Epidermal melanocyte (primary cell): Measurements from ENCODE around the gene ARL15.

ENCODE experiments used
- DNase-seq: peaks from one replicate; pipeline ENCODE4 v3.0.0; 2011; ENCODE audit warnings: low spot score; ENCODE audit not compliant: insufficient read length

Gene ARL15

GRCh38 chr5:53943938-53944337, 366.4 kb downstream of the ARL15 start:
- DNase-seq, result no peak

- no peak for DNase-seq
Measured at GRCh38 chr5:53942724-53943123, 367.6 kb downstream of the ARL15 start.

GRCh38 chr5:53940921-53941320, 369.5 kb downstream of the ARL15 start:
- DNase-seq, result no peak

- no peak for DNase-seq
Measured at GRCh38 chr5:53937467-53937866, 372.9 kb downstream of the ARL15 start.

- DNase-seq, result peak; percentile 36
Measured at GRCh38 chr5:53936481-53937352, 373.7 kb downstream of the ARL15 start.

GRCh38 chr5:53934151-53934820, 376.1 kb downstream of the ARL15 start:
- peak; percentile 52 for DNase-seq

GRCh38 chr5:53932351-53932750, 378.0 kb downstream of the ARL15 start:
- no peak for DNase-seq

- no peak for DNase-seq
Measured at GRCh38 chr5:53930457-53930856, 379.9 kb downstream of the ARL15 start.

- DNase-seq, result no peak
Measured at GRCh38 chr5:53929570-53929969, 380.8 kb downstream of the ARL15 start.

GRCh38 chr5:53929152-53929551, 381.2 kb downstream of the ARL15 start:
- no peak for DNase-seq

GRCh38 chr5:53928641-53929040, 381.7 kb downstream of the ARL15 start:
- no peak for DNase-seq

GRCh38 chr5:53927668-53928247, 382.6 kb downstream of the ARL15 start:
- DNase-seq, result no peak

- DNase-seq, result no peak
Measured at GRCh38 chr5:53926026-53926425, 384.3 kb downstream of the ARL15 start.

GRCh38 chr5:53924392-53924791, 386.0 kb downstream of the ARL15 start:
- no peak for DNase-seq

GRCh38 chr5:53923961-53924360, 386.4 kb downstream of the ARL15 start:
- DNase-seq, result no peak

GRCh38 chr5:53922508-53923498, 387.6 kb downstream of the ARL15 start:
- DNase-seq, result no peak

GRCh38 chr5:53917826-53918225, 392.5 kb downstream of the ARL15 start:
- DNase-seq, result no peak

GRCh38 chr5:53917095-53917494, 393.3 kb downstream of the ARL15 start:
- no peak for DNase-seq

- no peak for DNase-seq
Measured at GRCh38 chr5:53915120-53915519, 395.3 kb downstream of the ARL15 start.

- no peak for DNase-seq
Measured at GRCh38 chr5:53913941-53914340, 396.4 kb downstream of the ARL15 start.

- no peak for DNase-seq
Measured at GRCh38 chr5:53908757-53909156, 401.6 kb downstream of the ARL15 start.
